Gastrocnemius medialis (tissue), 4 donors: ENCODE results near the gene EFCAB6.

Experiments
- POLR2A ChIP-seq, 2 donors: fragments of 450-650 bp; IDR thresholded peaks; one replicate each; pipeline ENCODE4 v1.6.1; 2017; ENCODE audit warnings: antibody characterized with exemption in 2 of 2, mild to moderate bottlenecking in 2 of 2, moderate library complexity in 2 of 2
- TF ChIP-seq, protein P1 (sequence below), 5 experiments: fragments of 450-650 bp in 3 of 5; fragments of 200-600 bp in 2 of 5; sonication (generic) in 2 of 5; IDR thresholded peaks in 4 of 5; conservative IDR thresholded peaks in 1 of 5; 1 replicate in 4 of 5; 2 replicates in 1 of 5; pipeline ENCODE4 v1.5.1; 2016 to 2019; ENCODE audit warnings: antibody characterized with exemption in 5 of 5, mild to moderate bottlenecking in 3 of 5, moderate library complexity in 3 of 5

DNA sequence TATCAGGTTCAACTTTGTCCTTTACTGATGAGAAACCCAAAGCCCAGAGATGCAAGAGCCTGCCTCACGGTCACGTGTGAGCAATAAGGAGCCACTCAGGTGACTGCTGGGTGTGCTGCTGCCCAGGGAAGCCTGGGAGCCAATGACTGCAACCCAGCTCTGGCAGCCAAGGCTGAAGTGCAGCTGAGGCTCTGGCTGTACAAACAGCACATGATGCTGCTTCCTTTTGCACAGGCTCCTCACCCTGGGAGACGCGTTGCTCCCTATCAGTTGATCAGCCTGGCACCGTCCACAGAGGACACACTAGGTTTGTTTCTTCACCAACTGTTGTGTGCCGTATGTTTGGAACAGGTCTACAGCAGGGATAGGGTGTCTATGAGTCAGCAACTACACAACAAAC lies 168.7 kb downstream of the EFCAB6 start:
- TF ChIP-seq, protein P1, sequence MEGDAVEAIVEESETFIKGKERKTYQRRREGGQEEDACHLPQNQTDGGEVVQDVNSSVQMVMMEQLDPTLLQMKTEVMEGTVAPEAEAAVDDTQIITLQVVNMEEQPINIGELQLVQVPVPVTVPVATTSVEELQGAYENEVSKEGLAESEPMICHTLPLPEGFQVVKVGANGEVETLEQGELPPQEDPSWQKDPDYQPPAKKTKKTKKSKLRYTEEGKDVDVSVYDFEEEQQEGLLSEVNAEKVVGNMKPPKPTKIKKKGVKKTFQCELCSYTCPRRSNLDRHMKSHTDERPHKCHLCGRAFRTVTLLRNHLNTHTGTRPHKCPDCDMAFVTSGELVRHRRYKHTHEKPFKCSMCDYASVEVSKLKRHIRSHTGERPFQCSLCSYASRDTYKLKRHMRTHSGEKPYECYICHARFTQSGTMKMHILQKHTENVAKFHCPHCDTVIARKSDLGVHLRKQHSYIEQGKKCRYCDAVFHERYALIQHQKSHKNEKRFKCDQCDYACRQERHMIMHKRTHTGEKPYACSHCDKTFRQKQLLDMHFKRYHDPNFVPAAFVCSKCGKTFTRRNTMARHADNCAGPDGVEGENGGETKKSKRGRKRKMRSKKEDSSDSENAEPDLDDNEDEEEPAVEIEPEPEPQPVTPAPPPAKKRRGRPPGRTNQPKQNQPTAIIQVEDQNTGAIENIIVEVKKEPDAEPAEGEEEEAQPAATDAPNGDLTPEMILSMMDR (IDR thresholded peaks at IDR 0.05 in 4 of 5, conservative IDR thresholded peaks at IDR 0.05 in 1 of 5), result no peak
- no peak for TF ChIP-seq POLR2A (IDR thresholded peaks at IDR 0.05)
